ENCODE data around the gene BRCA1.
A peak's percentile ranks its signal among the peaks of the same experiment; 100 is the strongest.
"Not testable (repeated sequence)": the region's sequence is repeated elsewhere in the genome, so short reads cannot be mapped to it uniquely, and the experiment has no call there.

The BRCA1 gene

GRCh38 chr17:43125133-43125966 is at the start of gene BRCA1:
BRCA1 (minus strand) TSS chr17:43125364; CDS start chr17:43124096, 1,268 bp downstream.
- DNase-seq: peak; percentile 99

DNA sequence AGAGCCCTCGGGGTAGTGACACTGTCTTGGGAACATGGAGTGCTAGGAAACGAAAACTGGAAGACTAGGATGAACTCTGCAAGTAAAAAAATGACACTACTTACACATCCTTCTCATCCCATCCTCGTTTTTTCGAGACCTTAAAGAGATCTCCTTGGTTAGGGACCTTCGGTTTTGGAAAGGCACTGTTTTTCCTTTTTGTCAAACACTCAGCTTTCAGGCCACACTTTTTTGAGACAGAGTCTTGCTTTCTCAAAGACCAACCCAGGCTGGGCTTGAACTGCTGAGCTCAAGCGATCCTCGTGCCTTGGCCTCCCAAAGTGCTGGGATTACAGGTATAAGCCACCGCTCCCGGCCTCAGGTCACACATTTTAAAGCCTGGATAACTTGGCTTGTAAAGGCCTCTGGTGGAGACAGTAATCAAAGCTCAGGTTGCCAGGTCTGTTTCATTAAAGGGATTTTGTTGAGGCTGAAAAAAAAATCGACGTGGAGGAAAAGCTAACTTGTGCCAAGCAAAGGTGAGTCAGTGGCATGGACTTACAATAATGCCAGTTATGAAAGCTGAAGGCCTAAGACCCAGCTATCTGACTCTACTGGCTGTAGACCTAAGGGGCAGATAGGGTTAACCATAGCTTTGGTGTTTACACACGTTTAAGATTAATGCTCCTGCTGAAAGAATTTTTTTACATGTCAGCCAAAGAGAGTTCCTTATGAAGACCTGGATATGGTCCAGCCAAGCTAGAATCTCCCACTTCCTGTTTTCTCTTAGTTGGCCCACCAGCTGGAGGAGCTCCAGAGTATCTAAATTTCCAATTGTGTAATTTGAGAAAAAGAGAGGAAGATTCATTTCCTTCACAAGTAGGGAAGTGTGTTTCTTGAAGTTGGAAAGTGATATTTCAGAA is 46.7 kb upstream of the BRCA1 start:
- DNase-seq: peak; percentile 44

DNA sequence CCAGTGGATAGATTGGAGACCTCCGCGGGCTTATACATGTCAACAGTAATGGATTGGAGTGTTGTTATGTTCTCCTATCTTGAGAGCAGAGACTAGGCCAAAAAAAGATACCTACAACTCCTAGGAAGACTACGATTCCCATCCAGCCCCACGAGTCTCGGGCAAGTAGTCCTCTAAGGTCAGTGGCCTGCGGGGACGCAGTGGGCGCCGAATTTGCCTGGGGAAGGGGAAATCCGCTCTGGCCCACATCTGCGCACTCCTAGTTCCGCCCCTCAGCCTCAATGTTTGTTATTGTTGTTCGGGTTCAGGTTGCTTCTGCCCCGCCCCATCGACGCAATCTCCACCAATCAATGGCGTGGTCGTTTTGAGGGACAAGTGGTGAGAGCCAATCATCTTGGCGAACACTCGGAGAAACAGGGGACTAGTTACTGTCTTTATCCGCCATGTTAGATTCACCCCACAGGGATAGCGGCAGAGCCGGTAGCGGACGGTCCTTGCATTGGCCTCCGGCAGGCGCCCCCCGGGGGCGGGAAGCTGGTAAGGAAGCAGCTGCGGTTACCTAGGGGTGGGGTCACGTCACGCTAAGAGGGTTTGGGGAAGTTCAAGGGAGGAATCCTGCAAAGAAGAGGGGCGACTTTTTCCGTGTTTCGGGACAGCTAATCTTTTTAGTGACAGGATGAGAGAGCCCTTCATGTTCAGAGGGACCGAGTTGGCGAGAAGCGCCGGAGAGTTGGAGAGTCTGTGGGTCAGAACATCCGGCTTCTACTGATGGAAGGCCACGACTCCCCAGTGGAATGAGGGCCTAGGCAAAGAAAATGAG is 45.8 kb upstream of the BRCA1 start, which contains the start of gene NBR1:
NBR1 (plus strand) TSS at position 449 of the 820 bp plus-strand sequence. CDS start 4,586 bp downstream, outside the sequence.
- peak; percentile 99 for DNase-seq

GRCh38 chr17:43170140-43170765 is 45.1 kb upstream of the BRCA1 start:
- DNase-seq: peak; percentile 94

GRCh38 chr17:43169561-43170139 is 44.5 kb upstream of the BRCA1 start:
- no peak for DNase-seq

DNA sequence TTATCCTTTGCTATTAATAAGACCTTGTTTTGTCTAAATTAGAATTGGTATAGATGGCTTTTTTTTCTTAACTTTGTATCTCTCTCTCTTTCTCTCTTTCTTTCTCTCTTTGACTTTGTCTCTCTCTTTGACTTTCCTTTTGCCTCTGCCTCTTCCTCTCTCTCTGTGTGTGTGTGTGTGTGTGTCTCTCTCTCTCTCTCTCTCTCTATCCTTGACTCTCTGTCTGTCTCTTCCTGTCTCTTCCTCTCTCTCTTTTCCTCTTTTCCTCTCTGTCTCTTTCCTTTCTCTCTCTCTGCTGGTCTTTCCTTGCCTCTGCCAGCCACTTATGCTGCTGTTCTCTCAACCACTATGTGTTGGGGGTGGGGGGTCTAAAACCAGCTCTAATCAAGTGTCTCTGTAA is 40.8 kb upstream of the BRCA1 start:
- not testable (repeated sequence) for DNase-seq

DNA sequence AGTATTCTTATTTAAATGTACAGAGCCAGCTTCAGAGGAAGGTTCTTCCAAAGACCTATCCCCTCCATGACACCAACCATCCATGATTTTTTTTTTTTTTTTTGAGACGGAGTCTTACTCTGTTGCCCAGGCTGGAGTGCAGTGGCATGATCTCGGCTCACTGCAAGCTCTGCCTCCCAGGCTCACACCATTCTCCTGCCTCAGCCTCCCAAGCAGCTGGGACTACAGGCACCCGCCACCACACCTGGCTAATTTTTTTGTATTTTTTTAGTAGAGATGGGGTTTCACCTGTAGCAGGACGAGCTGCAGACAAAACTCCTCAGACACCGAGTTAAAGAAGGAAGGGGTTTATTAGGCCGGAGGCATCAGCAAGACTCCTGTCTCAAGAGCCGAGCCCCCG is 34.8 kb upstream of the BRCA1 start:
- DNase-seq: not testable (repeated sequence)

GRCh38 chr17:43159232-43159631 is 34.1 kb upstream of the BRCA1 start:
- DNase-seq: not testable (repeated sequence)

GRCh38 chr17:43155666-43156065 is 30.5 kb upstream of the BRCA1 start:
- DNase-seq: no peak

- DNase-seq: not testable (repeated sequence)
Observed at GRCh38 chr17:43153197-43153835, 28.2 kb upstream of the BRCA1 start.

DNA sequence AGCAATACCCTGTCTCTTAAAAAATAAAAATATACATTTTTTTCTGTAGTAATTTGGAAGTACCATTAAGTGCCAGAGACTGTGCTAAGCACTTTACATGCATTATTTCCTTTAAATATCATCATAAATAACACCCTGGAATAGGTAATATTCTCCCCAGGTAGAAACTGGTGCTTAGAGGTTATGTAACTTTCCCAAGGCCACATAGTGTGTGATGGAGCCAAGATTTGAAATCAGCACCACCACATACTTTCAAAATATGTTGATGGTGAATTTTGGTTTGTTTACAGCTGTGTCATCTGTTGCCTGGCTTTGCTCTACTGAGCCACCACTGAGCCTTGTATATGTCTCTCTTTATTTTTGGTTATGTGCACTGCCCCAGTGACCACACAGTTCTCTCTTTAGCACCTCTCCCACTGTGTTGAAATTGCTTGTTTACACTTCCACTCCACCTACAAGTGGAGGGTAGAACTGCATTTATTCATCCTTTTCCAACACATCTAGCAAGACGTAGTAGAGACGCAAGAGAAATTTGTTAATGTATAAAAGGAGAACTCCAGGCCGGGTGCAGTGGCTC is 26.8 kb upstream of the BRCA1 start:
- no peak for DNase-seq

- DNase-seq: no peak
Observed at GRCh38 chr17:43146649-43147048, 21.5 kb upstream of the BRCA1 start.

DNA sequence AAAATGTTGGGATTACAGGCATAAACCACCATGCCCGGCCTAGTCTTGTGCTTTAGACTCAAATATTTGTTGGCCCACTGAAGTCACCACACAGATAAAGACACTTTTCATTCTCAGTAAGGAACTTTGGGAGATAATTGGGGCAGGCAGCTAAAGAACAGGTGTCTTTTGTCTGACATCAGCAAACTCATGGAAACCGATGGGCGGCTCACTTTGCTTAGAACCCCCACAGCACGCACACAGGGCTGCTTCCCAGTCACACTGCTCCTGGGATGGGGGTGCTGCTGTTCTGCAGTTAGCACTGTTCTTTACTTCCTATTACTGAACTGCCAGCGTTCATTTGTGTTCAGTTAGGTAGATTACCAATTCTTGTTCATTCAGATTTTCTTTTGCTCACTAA is 18.0 kb upstream of the BRCA1 start:
- no peak for DNase-seq

- DNase-seq: no peak
Observed at GRCh38 chr17:43142153-43142552, 17.0 kb upstream of the BRCA1 start.

GRCh38 chr17:43140396-43141332 is 15.5 kb upstream of the BRCA1 start:
- DNase-seq: no peak

GRCh38 chr17:43138531-43138930 is 13.4 kb upstream of the BRCA1 start:
- DNase-seq: not testable (repeated sequence)

DNA sequence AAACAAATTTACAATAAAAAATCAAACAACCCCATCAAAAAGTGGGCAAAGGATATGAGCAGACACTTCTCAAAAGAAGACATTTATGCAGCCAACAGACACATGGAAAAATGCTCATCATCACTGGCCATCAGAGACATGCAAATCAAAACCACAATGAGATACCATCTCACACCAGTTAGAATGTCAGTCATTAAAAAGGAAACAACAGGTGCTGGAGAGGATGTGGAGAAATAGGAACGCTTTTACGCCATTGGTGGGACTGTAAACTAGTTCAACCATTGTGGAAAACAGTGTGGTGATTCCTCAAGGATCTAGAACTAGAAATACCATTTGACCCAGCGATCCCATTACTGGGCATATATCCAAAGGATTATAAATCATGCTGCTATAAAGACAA is 11.4 kb upstream of the BRCA1 start:
- DNase-seq: not testable (repeated sequence)

DNA sequence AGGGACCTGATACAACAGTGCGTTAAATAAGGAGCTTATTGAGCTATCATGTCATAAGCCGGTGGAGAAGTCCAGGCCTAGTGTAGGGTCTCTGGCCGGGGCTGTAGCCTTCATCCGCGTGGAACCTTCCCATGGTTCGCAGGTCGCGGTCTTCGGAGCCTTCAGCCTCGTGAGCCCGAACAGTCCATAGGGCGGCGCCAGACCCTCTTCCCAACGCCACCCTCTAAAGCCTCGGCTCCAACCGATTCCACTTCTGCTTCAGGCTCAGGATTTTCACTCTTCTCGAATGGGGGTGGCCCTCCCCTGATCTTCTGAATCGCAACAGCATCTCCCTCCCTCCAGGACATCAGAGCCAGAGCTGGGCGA is 10.3 kb upstream of the BRCA1 start:
- DNase-seq: no peak

GRCh38 chr17:43134774-43135453 is 9.8 kb upstream of the BRCA1 start:
- DNase-seq: no peak
